ENCODE results near the gene PAX2. TPM values are rescaled to one million over a fixed set of nuclear protein-coding genes. Genes with fewer than 3 reads are reported as not detected.

PAX2 gene
- total and polyA plus RNA-seq, 7 experiments from 2014 or later = not detected

GRCh38 chr10:100823194-100823593 is 77.8 kb downstream of the PAX2 start:
- H3K27ac ChIP-seq (ENCODE audit: low read depth, low read length) = no peak overlapping the region
- DNase-seq (no peak), ATAC-seq (no peak)
- CTCF ChIA-PET = interaction anchor here (0.9 kb wide), 1 partner anchor 11 kb away, joined by 3 read pairs; no protein-coding TSS in a partner anchor
- Mint-ChIP-seq H3K4me3 (peak overlapping the region in 1 of 10 donors; percentile 4), H3K27me3 (peaks cover 49 to 70% (median 61%) of the 10 kb centered on the region in 5 donors), H3K9me3 (peaks cover 0 to 1% (median 0%) of the 10 kb centered on the region in 11 donors), H3K27ac (no peak overlapping the region), H3K4me1 (peaks cover 0 to 15% (median 8%) of the 10 kb centered on the region in 7 donors), H3K36me3 (no peaks in the 10 kb centered on the region)
- no peaks in the 10 kb centered on the region for H3K36me3 ChIP-seq (ENCODE audit: control insufficient read depth in 2 of 3, insufficient read depth in 3 of 3, low read length in 3 of 3)
- no peak overlapping the region for H3K4me3 ChIP-seq (ENCODE audit: low read length)
- intact Hi-C loops (cut with micrococcal nuclease) = loop anchor here in 1 of 2 donors (10.0 kb wide), 1 partner anchor 402 kb away; the partner anchor contains the start of gene LBX1
- H3K27me3 ChIP-seq (ENCODE audit: control insufficient read depth in 2 of 2, insufficient read depth in 2 of 2, low read length in 2 of 2) = peaks cover 8 to 11% of the 10 kb centered on the region in 2 donors
- H3K9me3 ChIP-seq (ENCODE audit: control insufficient read depth in 2 of 3, low read length in 3 of 3) = no peaks in the 10 kb centered on the region
- POLR2A ChIA-PET = no interaction called here
- H3K4me1 ChIP-seq (ENCODE audit: control insufficient read depth in 2 of 2, insufficient read depth in 2 of 2, low read length in 2 of 2) = peaks cover 3 to 5% of the 10 kb centered on the region in 2 donors

- Histone ChIP-seq H3K4me3 (ENCODE audit: low read length) (no peak overlapping the region), H3K36me3 (ENCODE audit: control insufficient read depth in 2 of 3, insufficient read depth in 3 of 3, low read length in 3 of 3) (no peaks in the 10 kb centered on the region), H3K4me1 (ENCODE audit: control insufficient read depth in 2 of 2, insufficient read depth in 2 of 2, low read length in 2 of 2) (peaks cover 9% of the 10 kb centered on the region in 2 donors), H3K27ac (ENCODE audit: low read depth, low read length) (no peak overlapping the region), H3K9me3 (ENCODE audit: control insufficient read depth in 2 of 3, low read length in 3 of 3) (no peaks in the 10 kb centered on the region), H3K27me3 (ENCODE audit: control insufficient read depth in 2 of 2, insufficient read depth in 2 of 2, low read length in 2 of 2) (peaks cover 11 to 21% of the 10 kb centered on the region in 2 donors)
- H3K27me3 Mint-ChIP-seq = peaks cover 42 to 79% (median 69%) of the 10 kb centered on the region in 5 donors
- peaks cover 0 to 2% (median 0%) of the 10 kb centered on the region in 11 donors for H3K9me3 Mint-ChIP-seq
- DNase-seq (no peak), ATAC-seq (no peak)
- no peak overlapping the region for H3K27ac Mint-ChIP-seq
- intact Hi-C loops (cut with micrococcal nuclease) = loop anchor here in 1 of 2 donors (5.0 to 10.0 kb wide), 2 partner anchors 78 to 400 kb away; partner anchors contain the start of genes LBX1 and PAX2
- no peaks in the 10 kb centered on the region for H3K36me3 Mint-ChIP-seq
- POLR2A ChIA-PET = no interaction called here
- CTCF ChIA-PET = no interaction called here
- H3K4me3 Mint-ChIP-seq = peak overlapping the region in 3 of 10 donors; percentile 30 to 95 (median 70)
- peaks cover 14 to 30% (median 22%) of the 10 kb centered on the region in 7 donors for H3K4me1 Mint-ChIP-seq
Observed at GRCh38 chr10:100824886-100825285, 79.5 kb downstream of the PAX2 start.

DNA sequence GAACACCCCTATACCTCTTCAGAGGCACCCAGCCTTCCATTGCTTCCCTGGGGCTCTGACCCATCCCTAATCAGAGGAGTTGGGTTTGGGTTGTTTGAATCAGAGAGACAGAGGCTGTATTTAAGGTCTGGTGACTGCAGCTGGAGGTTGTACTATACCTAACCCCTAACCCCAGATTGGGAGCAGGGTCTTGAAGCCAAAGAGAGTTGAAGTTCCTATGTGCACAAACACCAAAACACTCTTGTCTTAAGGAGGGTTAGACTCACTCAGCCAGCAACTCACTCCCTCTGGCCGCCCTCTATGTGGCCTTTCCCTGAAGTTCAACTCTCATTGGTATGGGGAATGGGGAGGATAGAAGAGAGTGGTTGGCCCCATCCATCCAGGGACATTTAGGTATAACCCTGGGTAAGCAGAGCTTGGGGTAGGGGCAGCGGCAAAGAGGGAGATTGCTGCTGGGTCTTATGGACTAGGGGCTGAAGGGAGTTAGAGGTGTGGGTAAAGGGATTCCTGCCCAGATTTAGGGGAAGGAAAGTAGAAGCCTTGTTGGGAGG is 80.0 kb downstream of the PAX2 start:
- H3K27me3 Mint-ChIP-seq = peaks cover 42 to 80% (median 66%) of the 10 kb centered on the region in 5 donors
- peaks cover 9% of the 10 kb centered on the region in 2 donors for H3K4me1 ChIP-seq (ENCODE audit: control insufficient read depth in 2 of 2, insufficient read depth in 2 of 2, low read length in 2 of 2)
- no peaks in the 10 kb centered on the region for H3K36me3 Mint-ChIP-seq
- DNase-seq (no peak), ATAC-seq (no peak)
- H3K4me3 Mint-ChIP-seq = peak overlapping the region in 8 of 10 donors; percentile 10 to 97 (median 60)
- H3K27ac ChIP-seq (ENCODE audit: low read depth, low read length) = no peak overlapping the region
- H3K27ac Mint-ChIP-seq = no peak overlapping the region
- H3K4me3 ChIP-seq (ENCODE audit: low read length) = no peak overlapping the region
- peaks cover 0 to 2% (median 0%) of the 10 kb centered on the region in 11 donors for H3K9me3 Mint-ChIP-seq
- intact Hi-C loops (cut with micrococcal nuclease) = loop anchor here in 1 of 2 donors (5.0 to 10.0 kb wide), 2 partner anchors 78 to 399 kb away; partner anchors contain the start of genes LBX1 and PAX2
- H3K9me3 ChIP-seq (ENCODE audit: control insufficient read depth in 2 of 3, low read length in 3 of 3) = no peaks in the 10 kb centered on the region
- ChIA-PET POLR2A (no interaction called here), CTCF (no interaction called here)
- peaks cover 11 to 21% of the 10 kb centered on the region in 2 donors for H3K27me3 ChIP-seq (ENCODE audit: control insufficient read depth in 2 of 2, insufficient read depth in 2 of 2, low read length in 2 of 2)
- H3K4me1 Mint-ChIP-seq = peaks cover 19 to 35% (median 26%) of the 10 kb centered on the region in 7 donors
- H3K36me3 ChIP-seq (ENCODE audit: control insufficient read depth in 2 of 3, insufficient read depth in 3 of 3, low read length in 3 of 3) = no peaks in the 10 kb centered on the region

DNA sequence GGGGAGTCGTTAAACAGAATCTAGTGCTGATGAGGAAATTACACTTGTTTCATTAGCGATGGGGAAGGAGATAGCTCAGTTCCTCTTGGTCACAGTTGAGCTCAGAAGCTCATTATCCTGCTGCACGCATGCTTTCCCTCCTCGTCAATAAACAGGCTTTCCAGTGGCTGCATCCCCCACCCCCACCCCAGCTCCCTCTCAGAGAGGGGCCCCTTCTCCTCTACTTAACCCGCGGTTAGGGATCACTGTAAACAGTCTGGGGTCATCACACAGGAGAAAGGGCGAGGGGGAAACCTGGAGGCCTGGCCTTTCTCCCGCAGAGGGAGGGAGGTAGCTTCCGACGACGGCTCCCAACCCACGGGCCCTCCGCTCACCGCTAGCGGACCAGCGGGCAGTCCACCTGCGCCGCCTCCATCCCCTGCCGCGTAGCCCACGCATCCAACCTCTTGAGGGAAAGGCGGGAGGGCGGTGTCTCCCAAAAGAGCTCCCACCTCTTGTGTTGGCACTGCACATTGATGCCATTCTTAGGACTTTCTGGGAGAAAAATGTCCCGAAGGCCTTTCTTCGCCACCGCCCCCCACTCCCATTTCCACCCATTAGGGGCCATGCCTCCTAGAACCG is 80.8 kb downstream of the PAX2 start:
- intact Hi-C loops (cut with micrococcal nuclease) = loop anchor here in 1 of 2 donors (5.0 to 10.0 kb wide), 2 partner anchors 79 to 399 kb away; partner anchors contain the start of genes LBX1 and PAX2

GRCh38 chr10:100826661-100826982 is 81.2 kb downstream of the PAX2 start:
- H3K9me3 Mint-ChIP-seq = peaks cover 0 to 3% (median 0%) of the 10 kb centered on the region in 11 donors
- POLR2A ChIA-PET = no interaction called here
- peak overlapping the region; percentile 48 for H3K4me3 ChIP-seq (ENCODE audit: low read length)
- DNase-seq (no peak), ATAC-seq (peak; percentile 21)
- H3K36me3 ChIP-seq (ENCODE audit: control insufficient read depth in 2 of 3, insufficient read depth in 3 of 3, low read length in 3 of 3) = no peaks in the 10 kb centered on the region
- peaks cover 41 to 85% (median 60%) of the 10 kb centered on the region in 5 donors for H3K27me3 Mint-ChIP-seq
- no peaks in the 10 kb centered on the region for H3K9me3 ChIP-seq (ENCODE audit: control insufficient read depth in 2 of 3, low read length in 3 of 3)
- peak overlapping the region in 9 of 10 donors; percentile 51 to 97 (median 68) for H3K4me3 Mint-ChIP-seq
- peaks cover 25 to 45% (median 31%) of the 10 kb centered on the region in 7 donors for H3K4me1 Mint-ChIP-seq
- CTCF ChIA-PET = no interaction called here
- H3K4me1 ChIP-seq (ENCODE audit: control insufficient read depth in 2 of 2, insufficient read depth in 2 of 2, low read length in 2 of 2) = peaks cover 9% of the 10 kb centered on the region in 2 donors
- peaks cover 11 to 23% of the 10 kb centered on the region in 2 donors for H3K27me3 ChIP-seq (ENCODE audit: control insufficient read depth in 2 of 2, insufficient read depth in 2 of 2, low read length in 2 of 2)
- H3K36me3 Mint-ChIP-seq = no peaks in the 10 kb centered on the region
- H3K27ac Mint-ChIP-seq = no peak overlapping the region
- no peak overlapping the region for H3K27ac ChIP-seq (ENCODE audit: low read depth, low read length)
- intact Hi-C loops (cut with micrococcal nuclease) = loop anchor here in 1 of 2 donors (5.0 to 10.0 kb wide), 2 partner anchors 79 to 398 kb away; partner anchors contain the start of genes LBX1 and PAX2

More for the DNA sequence above, 80.8 kb downstream of the PAX2 start:
- H3K27me3 Mint-ChIP-seq = peaks cover 42 to 82% (median 60%) of the 10 kb centered on the region in 5 donors
- ATAC-seq (no peak), DNase-seq (no peak)
- H3K36me3 Mint-ChIP-seq = no peaks in the 10 kb centered on the region
- Histone ChIP-seq H3K27me3 (ENCODE audit: control insufficient read depth in 2 of 2, insufficient read depth in 2 of 2, low read length in 2 of 2) (peaks cover 11 to 21% of the 10 kb centered on the region in 2 donors), H3K4me3 (ENCODE audit: low read length) (no peak overlapping the region), H3K27ac (ENCODE audit: low read depth, low read length) (no peak overlapping the region), H3K4me1 (ENCODE audit: control insufficient read depth in 2 of 2, insufficient read depth in 2 of 2, low read length in 2 of 2) (peaks cover 9% of the 10 kb centered on the region in 2 donors), H3K9me3 (ENCODE audit: control insufficient read depth in 2 of 3, low read length in 3 of 3) (no peaks in the 10 kb centered on the region), H3K36me3 (ENCODE audit: control insufficient read depth in 2 of 3, insufficient read depth in 3 of 3, low read length in 3 of 3) (no peaks in the 10 kb centered on the region)
- POLR2A ChIA-PET = no interaction called here
- CTCF ChIA-PET = interaction anchor here (0.6 kb wide), 1 partner anchor 263 kb away, joined by 3 read pairs; no protein-coding TSS in a partner anchor
- no peak overlapping the region for H3K27ac Mint-ChIP-seq
- peak overlapping the region in 6 of 10 donors; percentile 5 to 97 (median 28) for H3K4me3 Mint-ChIP-seq
- H3K9me3 Mint-ChIP-seq = peaks cover 0 to 3% (median 0%) of the 10 kb centered on the region in 11 donors
- peaks cover 25 to 43% (median 31%) of the 10 kb centered on the region in 7 donors for H3K4me1 Mint-ChIP-seq

GRCh38 chr10:100826983-100827818 is 81.8 kb downstream of the PAX2 start:
- no peak overlapping the region for H3K27ac Mint-ChIP-seq
- Histone ChIP-seq H3K4me3 (ENCODE audit: low read length) (peak overlapping the region; percentile 48), H3K4me1 (ENCODE audit: control insufficient read depth in 2 of 2, insufficient read depth in 2 of 2, low read length in 2 of 2) (peaks cover 9% of the 10 kb centered on the region in 2 donors), H3K27ac (ENCODE audit: low read depth, low read length) (no peak overlapping the region), H3K9me3 (ENCODE audit: control insufficient read depth in 2 of 3, low read length in 3 of 3) (no peaks in the 10 kb centered on the region), H3K27me3 (ENCODE audit: control insufficient read depth in 2 of 2, insufficient read depth in 2 of 2, low read length in 2 of 2) (peaks cover 11 to 28% of the 10 kb centered on the region in 2 donors), H3K36me3 (ENCODE audit: control insufficient read depth in 2 of 3, insufficient read depth in 3 of 3, low read length in 3 of 3) (no peaks in the 10 kb centered on the region)
- peaks cover 0 to 3% (median 0%) of the 10 kb centered on the region in 11 donors for H3K9me3 Mint-ChIP-seq
- POLR2A ChIA-PET = no interaction called here
- DNase-seq (peak in 5 of 9 donors; percentile 21 to 52 (median 28)), ATAC-seq (peak; percentile 45)
- peak overlapping the region; percentile 69 to 97 (median 82) for H3K4me3 Mint-ChIP-seq
- H3K4me1 Mint-ChIP-seq = peaks cover 25 to 45% (median 31%) of the 10 kb centered on the region in 7 donors
- no peaks in the 10 kb centered on the region for H3K36me3 Mint-ChIP-seq
- CTCF ChIA-PET = no interaction called here
- peaks cover 35 to 86% (median 55%) of the 10 kb centered on the region in 5 donors for H3K27me3 Mint-ChIP-seq
- intact Hi-C loops (cut with micrococcal nuclease) = loop anchor here (1.0 to 10.0 kb wide), 3 partner anchors 80 to 398 kb away; partner anchors contain the start of genes LBX1 (in 1 of the 2) and PAX2 (in 1 of the 2)
